Fibroblast of lung (primary cell): ENCODE measurements around the gene CST5.

Experiments used
- EZH2 ChIP-seq: IDR thresholded peaks from 2 replicates; pipeline ENCODE4 v1.5.1; 2012; ENCODE audit warnings: low read length, control low read depth, mild to moderate bottlenecking; ENCODE audit errors: missing control alignments
- TF ChIP-seq, protein P1 (sequence below), 2 donors: IDR thresholded peaks in 1 of 2; conservative IDR thresholded peaks in 1 of 2; 1 replicate in 1 of 2; 2 replicates in 1 of 2; pipeline ENCODE4 v1.5.1; 2011 to 2012; ENCODE audit warnings: low read length in 2 of 2, control low read depth in 1 of 2, inconsistent platforms in 1 of 2, low read depth in 1 of 2, mild to moderate bottlenecking in 1 of 2

DNA sequence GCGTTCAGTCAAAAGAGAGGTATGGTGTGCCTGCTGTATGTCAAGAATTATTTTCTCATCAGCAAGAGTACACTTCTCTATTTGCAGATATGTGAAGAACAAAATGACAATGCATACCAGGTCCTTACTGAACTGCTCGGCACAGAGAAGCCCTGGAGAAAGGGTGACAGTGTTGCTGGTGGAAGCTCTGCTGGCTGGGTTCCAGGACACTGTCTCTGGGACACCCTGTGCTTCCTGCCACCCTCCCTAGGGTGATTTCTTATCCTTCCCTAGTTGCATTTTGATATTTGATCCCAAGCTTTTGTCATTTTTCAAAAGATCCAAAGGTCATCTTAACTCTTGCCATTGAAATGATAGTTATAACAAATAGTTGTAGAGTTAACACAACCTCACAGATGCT, 8.3 kb upstream of the CST5 start:
- TF ChIP-seq, protein P1, sequence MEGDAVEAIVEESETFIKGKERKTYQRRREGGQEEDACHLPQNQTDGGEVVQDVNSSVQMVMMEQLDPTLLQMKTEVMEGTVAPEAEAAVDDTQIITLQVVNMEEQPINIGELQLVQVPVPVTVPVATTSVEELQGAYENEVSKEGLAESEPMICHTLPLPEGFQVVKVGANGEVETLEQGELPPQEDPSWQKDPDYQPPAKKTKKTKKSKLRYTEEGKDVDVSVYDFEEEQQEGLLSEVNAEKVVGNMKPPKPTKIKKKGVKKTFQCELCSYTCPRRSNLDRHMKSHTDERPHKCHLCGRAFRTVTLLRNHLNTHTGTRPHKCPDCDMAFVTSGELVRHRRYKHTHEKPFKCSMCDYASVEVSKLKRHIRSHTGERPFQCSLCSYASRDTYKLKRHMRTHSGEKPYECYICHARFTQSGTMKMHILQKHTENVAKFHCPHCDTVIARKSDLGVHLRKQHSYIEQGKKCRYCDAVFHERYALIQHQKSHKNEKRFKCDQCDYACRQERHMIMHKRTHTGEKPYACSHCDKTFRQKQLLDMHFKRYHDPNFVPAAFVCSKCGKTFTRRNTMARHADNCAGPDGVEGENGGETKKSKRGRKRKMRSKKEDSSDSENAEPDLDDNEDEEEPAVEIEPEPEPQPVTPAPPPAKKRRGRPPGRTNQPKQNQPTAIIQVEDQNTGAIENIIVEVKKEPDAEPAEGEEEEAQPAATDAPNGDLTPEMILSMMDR (conservative IDR thresholded peaks at IDR 0.05 in 1 of 2, IDR thresholded peaks at IDR 0.05 in 1 of 2; ENCODE audit: low read depth in 1 of 2, low read length in 2 of 2): no peak
- TF ChIP-seq EZH2: no peak
